GM12878 (cell line): ENCODE data around the gene TMEM59. TPM values are rescaled to one million over a fixed set of nuclear protein-coding genes. Genes with fewer than 3 reads are reported as not detected.

ENCODE experiments used
- ATAC-seq: fragments of 200-7000 bp; cut with Tn5 transposase; 3 replicates; pipeline ENCODE4 v1.9.1; 2020; ENCODE audit warnings: mild to moderate bottlenecking, moderate library complexity
- BruUV-seq: library from RNA; stranded (reverse); fragments of 400-500 nt; replicated peaks from 2 replicates; lab custom pipeline; 2021; lab: Mats Ljungman, UMichigan
- CTCF ChIA-PET: fragments of 300-600 bp; sonication (Branson Sonifier 250); formaldehyde crosslinking; extraction: SDS; loops from one replicate; lab custom pipeline; 2021; ENCODE audit warnings: inconsistent platforms; lab: Yijun Ruan, JAX
- POLR2A ChIA-PET: fragments of 350-600 bp; formaldehyde crosslinking; extraction: SDS; loops from one replicate; lab custom pipeline; 2021; ENCODE audit warnings: inconsistent platforms; lab: Charles Lee
- RAD21 ChIA-PET: fragments of 300-600 bp; sonication (Branson Sonifier 250); formaldehyde crosslinking; loops from one replicate; lab custom pipeline; 2023; ENCODE audit warnings: antibody characterized with exemption; ENCODE audit not compliant: unreplicated experiment; lab: Charles Lee
- SMC1A ChIA-PET: fragments of 300-600 bp; sonication (Branson Sonifier 250); formaldehyde crosslinking; loops from one replicate; lab custom pipeline; 2023; ENCODE audit not compliant: unreplicated experiment, uncharacterized antibody; lab: Charles Lee
- DNase-seq: peaks from one replicate; pipeline ENCODE4 v3.0.0-alpha.2; 2011; ENCODE audit warnings: low read depth, low spot score
- FAIRE-seq: peaks from 3 replicates; lab custom pipeline; 2011; peaks lifted over from hg19 to GRCh38; lab: Jason Lieb, UNC
- H2AFZ ChIP-seq: 2 replicates; pipeline ENCODE4 v1.6.0; 2011; ENCODE audit warnings: low read depth, low read length, control low read depth; ENCODE audit not compliant: control insufficient read depth
- H3K27ac ChIP-seq: 2 replicates; pipeline ENCODE4 v1.5.1; 2011; ENCODE audit warnings: control low read depth; ENCODE audit not compliant: control insufficient read depth, insufficient read depth
- H3K27me3 ChIP-seq, 2 experiments: replicated peaks in 1 of 2; 2 replicates each; pipeline versions ENCODE4 v1.6.0 to v1.6.1; 2011; ENCODE audit warnings: low read length in 1 of 2; ENCODE audit not compliant: control insufficient read depth in 2 of 2, insufficient read depth in 2 of 2
- H3K36me3 ChIP-seq, 2 experiments: 2 replicates each; pipeline ENCODE4 v1.5.1; 2011; ENCODE audit warnings: low read length in 1 of 2; ENCODE audit not compliant: control insufficient read depth in 2 of 2, insufficient read depth in 2 of 2
- H3K4me1 ChIP-seq: 2 replicates; pipeline ENCODE4 v1.6.1; 2011; ENCODE audit warnings: mild to moderate bottlenecking, low read length, moderate library complexity, mixed read lengths; ENCODE audit not compliant: control insufficient read depth, insufficient read depth
- H3K4me2 ChIP-seq: 2 replicates; pipeline ENCODE4 v1.6.0; 2011; ENCODE audit warnings: control low read depth; ENCODE audit not compliant: control insufficient read depth, insufficient read depth
- H3K4me3 ChIP-seq: fragments of 200-600 bp; sonication (generic); 2 replicates; pipeline ENCODE4 v1.5.1; 2016
- H3K79me2 ChIP-seq: 2 replicates; pipeline ENCODE4 v1.6.0; 2011; ENCODE audit warnings: low read length; ENCODE audit not compliant: control insufficient read depth, insufficient read depth
- H3K9ac ChIP-seq: 2 replicates; pipeline ENCODE4 v1.8.0; 2011; ENCODE audit warnings: low read length, control low read depth, mixed read lengths; ENCODE audit not compliant: control insufficient read depth, insufficient read depth
- H3K9me3 ChIP-seq: replicated peaks from 3 replicates; pipeline ENCODE4 v1.5.1; 2011; ENCODE audit warnings: mild to moderate bottlenecking, low read length; ENCODE audit not compliant: control insufficient read depth, insufficient read depth
- H4K20me1 ChIP-seq: 2 replicates; pipeline ENCODE4 v1.6.0; 2011; ENCODE audit not compliant: control insufficient read depth, insufficient read depth
- DPF2 ChIP-seq: fragments of 450-650 bp; IDR thresholded peaks from 2 replicates; pipeline ENCODE4 v1.6.1; 2017; ENCODE audit warnings: mild to moderate bottlenecking
- ESRRA ChIP-seq: IDR thresholded peaks from 2 replicates; pipeline ENCODE4 v1.6.1; 2012; ENCODE audit warnings: mild to moderate bottlenecking, low read length, improper control_type of control experiment
- ETV6 ChIP-seq, 2 experiments: fragments of 450-650 bp in 1 of 2; IDR thresholded peaks in 1 of 2; conservative IDR thresholded peaks in 1 of 2; 2 replicates each; pipeline ENCODE4 v1.6.1; 2014; ENCODE audit warnings: antibody characterized with exemption in 1 of 2, borderline replicate concordance in 1 of 2, low read depth in 1 of 2, mild to moderate bottlenecking in 1 of 2, moderate library complexity in 1 of 2
- HSF1 ChIP-seq: fragments of 150-350 bp; IDR thresholded peaks from 2 replicates; pipeline ENCODE4 v1.6.1; 2014; ENCODE audit warnings: mild to moderate bottlenecking, low read depth, low read length
- IRF4 ChIP-seq: IDR thresholded peaks from 2 replicates; pipeline ENCODE4 v1.6.1; 2011; ENCODE audit warnings: low read depth, low read length
- NBN ChIP-seq: fragments of 450-650 bp; IDR thresholded peaks from 2 replicates; pipeline ENCODE4 v1.6.1; 2016
- NFYA ChIP-seq: IDR thresholded peaks from 2 replicates; pipeline ENCODE4 v1.6.1; 2011; ENCODE audit warnings: low read depth, mild to moderate bottlenecking, low read length, improper control_type of control experiment, borderline replicate concordance
- NR2C1 ChIP-seq: fragments of 450-650 bp; IDR thresholded peaks from 2 replicates; pipeline ENCODE4 v1.6.1; 2017; ENCODE audit warnings: antibody characterized with exemption, mild to moderate bottlenecking, moderate library complexity
- POLR2A ChIP-seq: IDR thresholded peaks from 2 replicates; pipeline ENCODE4 v1.6.1; 2011; ENCODE audit warnings: low read depth, mild to moderate bottlenecking, low read length
- RUNX3 ChIP-seq: IDR thresholded peaks from 2 replicates; pipeline ENCODE4 v1.6.1; 2012; ENCODE audit warnings: low read length, inconsistent platforms
- SMAD5 ChIP-seq: IDR thresholded peaks from 2 replicates; pipeline ENCODE4 v1.6.1; 2016; ENCODE audit warnings: antibody characterized with exemption, low read depth
- SUPT20H ChIP-seq: IDR thresholded peaks from 2 replicates; pipeline ENCODE4 v1.6.1; 2011; ENCODE audit warnings: low read depth, mild to moderate bottlenecking, low read length, moderate library complexity, borderline replicate concordance; ENCODE audit not compliant: control insufficient read depth
- TCF7 ChIP-seq: IDR thresholded peaks from 2 replicates; pipeline ENCODE4 v1.6.1; 2014; ENCODE audit warnings: antibody characterized with exemption, borderline replicate concordance
- WRNIP1 ChIP-seq: IDR thresholded peaks from 2 replicates; pipeline ENCODE4 v1.6.1; 2011; ENCODE audit warnings: low read depth, low read length, improper control_type of control experiment, borderline replicate concordance
- YBX1 ChIP-seq: fragments of 450-650 bp; IDR thresholded peaks from 2 replicates; pipeline ENCODE4 v1.6.1; 2016; ENCODE audit warnings: antibody characterized with exemption
- ZSCAN29 ChIP-seq: fragments of 450-650 bp; IDR thresholded peaks from 2 replicates; pipeline ENCODE4 v1.6.1; 2017; ENCODE audit warnings: mild to moderate bottlenecking, moderate library complexity
- ZZZ3 ChIP-seq: IDR thresholded peaks from 2 replicates; pipeline ENCODE4 v1.6.1; 2011; ENCODE audit warnings: low read depth; ENCODE audit not compliant: control insufficient read depth, insufficient read length
- WGBS: methylation state at CpG from one replicate; pipeline ENCODE4 v1.1.6; 2016; ENCODE audit warnings: low lambda C conversion rate; ENCODE audit not compliant: insufficient replicate concordance, insufficient coverage; ENCODE audit errors: missing lambda C conversion rate; 5-methylcytosine and 5-hydroxymethylcytosine counted together
- in situ Hi-C: fragments of 300-500 bp; cut with MboI; formaldehyde crosslinking; loops from 9 replicates; pipeline ENCODE4 v1.14.3; 2018; ENCODE audit warnings: mixed read lengths
- intact Hi-C: fragments of 100-400 bp; cut with micrococcal nuclease; formaldehyde crosslinking; loops from one replicate; pipeline ENCODE4 v1.14.2; 2022; ENCODE audit not compliant: unreplicated experiment
- polyA plus RNA-seq, 11 experiments: library from polyadenylated mRNA; depleted of rRNA in 4 of 11; unstranded in 6 of 11; stranded (reverse) in 5 of 11; fragments of >200 nt; fragmentation: Nextera tagmentation in 4 of 11; fragmentation: Illumina TruSeq in 1 of 11; extraction: Ambion mirVana in 4 of 11; extraction: Trizol in 1 of 11; gene quantifications; 1 replicate in 1 of 11; 2 replicates in 10 of 11; pipeline versions ENCODE4 v1.2.1 to v1.2.3, GENCODE V29; 2011 to 2016; ENCODE audit warnings: inconsistent platforms in 2 of 11, missing spikeins in 2 of 11, low read depth in 1 of 11
- total RNA-seq, 4 experiments: library from RNA; depleted of rRNA in 3 of 4; stranded (reverse); fragments of >200 nt in 3 of 4; fragmentation: Illumina TruSeq in 1 of 4; extraction: Trizol in 1 of 4; gene quantifications; 2 replicates each; pipeline versions ENCODE4 v1.2.1 to v1.2.3, GENCODE V29; 2013 to 2021
- TF ChIP-seq, protein P1 (sequence below): fragments of 450-650 bp; conservative IDR thresholded peaks from 2 replicates; pipeline ENCODE4 v1.6.1; 2017; ENCODE audit warnings: mild to moderate bottlenecking, moderate library complexity
- TF ChIP-seq, protein P2 (sequence below): IDR thresholded peaks from 2 replicates; pipeline ENCODE4 v1.6.1; 2012; ENCODE audit warnings: low read depth, low read length, improper control_type of control experiment
- TF ChIP-seq, protein P3 (sequence below): IDR thresholded peaks from 2 replicates; pipeline ENCODE4 v1.6.1; 2011; ENCODE audit warnings: low read depth, mild to moderate bottlenecking, low read length, moderate library complexity, borderline replicate concordance; ENCODE audit errors: extremely low read depth

The TMEM59 gene
- total and polyA plus RNA-seq, 10 of the 15 experiments (the other 5 are each of a cell fraction or from before 2014, with no cell fraction given) = 69.9 to 273 (median 111) TPM

DNA sequence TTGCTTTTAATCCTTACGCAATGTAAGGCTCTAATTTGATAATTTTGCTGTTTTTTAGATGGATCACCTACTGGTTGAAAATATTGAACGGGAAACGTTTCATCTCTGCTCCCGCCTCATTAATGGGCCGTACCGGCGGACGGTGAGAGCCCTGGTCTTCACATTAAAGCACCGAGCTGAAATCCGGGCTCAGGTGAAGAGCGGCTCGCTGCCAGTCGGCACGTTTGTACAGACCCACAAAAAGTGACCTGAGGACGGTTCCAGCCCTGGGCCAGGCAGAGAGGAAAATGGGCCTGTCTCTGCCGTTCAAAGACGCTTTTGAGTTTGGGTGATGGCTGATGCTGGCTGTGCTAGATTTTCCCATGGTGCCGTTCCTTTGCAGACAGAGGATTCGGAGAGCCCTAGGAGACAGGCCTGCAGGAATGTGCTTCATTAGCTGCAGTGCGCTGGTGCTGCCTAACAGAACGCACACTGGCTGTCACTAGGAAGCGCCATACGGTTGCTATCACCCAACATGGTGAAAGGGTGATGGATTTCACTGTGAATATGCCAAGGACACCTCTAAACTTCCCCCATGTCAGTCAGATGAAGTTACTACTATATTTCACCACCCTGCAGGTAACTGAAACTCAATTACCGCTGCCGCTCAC is 43.3 kb upstream of the TMEM59 start:
- FAIRE-seq = no peak
- H3K27ac ChIP-seq = no peak overlapping the region
- ChIA-PET CTCF (no interaction called here), POLR2A (no interaction called here), RAD21 (no interaction called here), SMC1A (no interaction called here)
- no peaks in the 10 kb centered on the region for H3K27me3 ChIP-seq
- no peaks in the 10 kb centered on the region for H3K79me2 ChIP-seq
- no TSS peak for BruUV-seq
- no peak overlapping the region for H3K9ac ChIP-seq
- H3K36me3 ChIP-seq = peaks cover 3 to 6% of the 10 kb centered on the region in 2 experiments; a peak in 3 of 4 replicates
- no peak for ATAC-seq
- intact Hi-C loops = no loop called here
- H3K9me3 ChIP-seq = no peaks in the 10 kb centered on the region
- H3K4me2 ChIP-seq = no peak overlapping the region
- no peaks in the 10 kb centered on the region for H3K4me1 ChIP-seq
- in situ Hi-C loops = no loop called here
- no peak for DNase-seq
- H2AFZ ChIP-seq = no peak overlapping the region
- no peaks in the 10 kb centered on the region for H4K20me1 ChIP-seq
- 96% methylated on average over 25 of the region's 25 CpGs for WGBS
- H3K4me3 ChIP-seq = no peak overlapping the region
- no peak for TF ChIP-seq ZZZ3
- TF ChIP-seq, protein P1, sequence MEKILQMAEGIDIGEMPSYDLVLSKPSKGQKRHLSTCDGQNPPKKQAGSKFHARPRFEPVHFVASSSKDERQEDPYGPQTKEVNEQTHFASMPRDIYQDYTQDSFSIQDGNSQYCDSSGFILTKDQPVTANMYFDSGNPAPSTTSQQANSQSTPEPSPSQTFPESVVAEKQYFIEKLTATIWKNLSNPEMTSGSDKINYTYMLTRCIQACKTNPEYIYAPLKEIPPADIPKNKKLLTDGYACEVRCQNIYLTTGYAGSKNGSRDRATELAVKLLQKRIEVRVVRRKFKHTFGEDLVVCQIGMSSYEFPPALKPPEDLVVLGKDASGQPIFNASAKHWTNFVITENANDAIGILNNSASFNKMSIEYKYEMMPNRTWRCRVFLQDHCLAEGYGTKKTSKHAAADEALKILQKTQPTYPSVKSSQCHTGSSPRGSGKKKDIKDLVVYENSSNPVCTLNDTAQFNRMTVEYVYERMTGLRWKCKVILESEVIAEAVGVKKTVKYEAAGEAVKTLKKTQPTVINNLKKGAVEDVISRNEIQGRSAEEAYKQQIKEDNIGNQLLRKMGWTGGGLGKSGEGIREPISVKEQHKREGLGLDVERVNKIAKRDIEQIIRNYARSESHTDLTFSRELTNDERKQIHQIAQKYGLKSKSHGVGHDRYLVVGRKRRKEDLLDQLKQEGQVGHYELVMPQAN = no peak
- TF ChIP-seq, protein P2, sequence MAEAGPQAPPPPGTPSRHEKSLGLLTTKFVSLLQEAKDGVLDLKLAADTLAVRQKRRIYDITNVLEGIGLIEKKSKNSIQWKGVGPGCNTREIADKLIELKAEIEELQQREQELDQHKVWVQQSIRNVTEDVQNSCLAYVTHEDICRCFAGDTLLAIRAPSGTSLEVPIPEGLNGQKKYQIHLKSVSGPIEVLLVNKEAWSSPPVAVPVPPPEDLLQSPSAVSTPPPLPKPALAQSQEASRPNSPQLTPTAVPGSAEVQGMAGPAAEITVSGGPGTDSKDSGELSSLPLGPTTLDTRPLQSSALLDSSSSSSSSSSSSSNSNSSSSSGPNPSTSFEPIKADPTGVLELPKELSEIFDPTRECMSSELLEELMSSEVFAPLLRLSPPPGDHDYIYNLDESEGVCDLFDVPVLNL = no peak
- TF ChIP-seq WRNIP1 = no peak
- no peak for TF ChIP-seq YBX1
- no peak for TF ChIP-seq NR2C1
- no peak for TF ChIP-seq ZSCAN29
- no peak for TF ChIP-seq DPF2
- no peak for TF ChIP-seq HSF1
- no peak for TF ChIP-seq TCF7
- TF ChIP-seq ESRRA = no peak
- no peak for TF ChIP-seq SUPT20H
- no peak for TF ChIP-seq NBN
- TF ChIP-seq ETV6 (conservative IDR thresholded peaks at IDR 0.05 in 1 of 2, IDR thresholded peaks at IDR 0.05 in 1 of 2; ENCODE audit: borderline replicate concordance in 1 of 2, low read depth in 1 of 2) = no peak
- TF ChIP-seq, protein P3, sequence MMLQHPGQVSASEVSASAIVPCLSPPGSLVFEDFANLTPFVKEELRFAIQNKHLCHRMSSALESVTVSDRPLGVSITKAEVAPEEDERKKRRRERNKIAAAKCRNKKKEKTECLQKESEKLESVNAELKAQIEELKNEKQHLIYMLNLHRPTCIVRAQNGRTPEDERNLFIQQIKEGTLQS = no peak
- no peak for TF ChIP-seq SMAD5
- no peak for TF ChIP-seq POLR2A
- no peak for TF ChIP-seq RUNX3
- no peak for TF ChIP-seq IRF4
- TF ChIP-seq NFYA = no peak
- TF ChIP-seq, all 136 proteins: peak for 0
